HG03521 (cell line): ENCODE data around the gene STK39.

Experiments
- ATAC-seq: cut with Tn5 transposase; IDR thresholded peaks from one replicate; pipeline ENCODE4 v1.9.1; 2021; ENCODE audit warnings: mild to moderate bottlenecking, moderate library complexity; ENCODE audit not compliant: unreplicated experiment

STK39 gene

GRCh38 chr2:168024459-168024858, 222.9 kb downstream of the STK39 start:
- ATAC-seq, result no peak

DNA sequence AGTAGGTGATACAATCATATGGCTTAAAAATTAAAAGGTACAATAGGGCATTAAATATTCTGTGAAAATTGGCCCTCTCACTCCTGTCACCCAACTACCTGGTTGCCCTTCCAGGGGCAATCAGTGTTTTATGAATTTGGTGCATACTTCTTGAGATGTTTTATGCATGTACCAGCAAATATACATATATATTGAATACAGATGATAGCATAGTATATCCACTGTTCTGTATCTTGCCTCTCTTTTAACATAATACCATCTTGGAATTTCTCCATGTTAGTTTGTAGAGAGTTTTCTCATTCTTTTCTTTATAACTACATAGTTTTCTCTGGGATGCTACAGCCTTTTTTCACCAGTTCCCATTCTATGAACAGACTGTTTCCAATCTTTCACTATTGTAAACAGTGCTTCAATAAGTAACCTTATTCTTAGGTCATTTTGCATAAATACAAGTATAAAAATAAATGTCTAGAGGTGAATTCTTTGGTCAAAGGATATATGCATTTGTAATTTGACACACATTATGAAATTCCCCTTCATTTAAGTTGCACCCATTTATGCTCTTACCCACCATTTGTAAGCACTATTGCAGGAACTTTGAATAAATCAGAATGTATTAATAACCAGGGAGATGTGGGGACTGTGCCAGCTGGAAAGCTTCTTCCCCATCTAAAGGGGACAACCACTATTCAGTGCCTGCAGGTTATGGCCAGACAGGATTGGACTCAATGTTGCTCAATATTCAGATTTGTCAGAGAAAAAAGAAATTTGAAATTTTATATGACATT, 225.4 kb downstream of the STK39 start:
- no peak for ATAC-seq

DNA sequence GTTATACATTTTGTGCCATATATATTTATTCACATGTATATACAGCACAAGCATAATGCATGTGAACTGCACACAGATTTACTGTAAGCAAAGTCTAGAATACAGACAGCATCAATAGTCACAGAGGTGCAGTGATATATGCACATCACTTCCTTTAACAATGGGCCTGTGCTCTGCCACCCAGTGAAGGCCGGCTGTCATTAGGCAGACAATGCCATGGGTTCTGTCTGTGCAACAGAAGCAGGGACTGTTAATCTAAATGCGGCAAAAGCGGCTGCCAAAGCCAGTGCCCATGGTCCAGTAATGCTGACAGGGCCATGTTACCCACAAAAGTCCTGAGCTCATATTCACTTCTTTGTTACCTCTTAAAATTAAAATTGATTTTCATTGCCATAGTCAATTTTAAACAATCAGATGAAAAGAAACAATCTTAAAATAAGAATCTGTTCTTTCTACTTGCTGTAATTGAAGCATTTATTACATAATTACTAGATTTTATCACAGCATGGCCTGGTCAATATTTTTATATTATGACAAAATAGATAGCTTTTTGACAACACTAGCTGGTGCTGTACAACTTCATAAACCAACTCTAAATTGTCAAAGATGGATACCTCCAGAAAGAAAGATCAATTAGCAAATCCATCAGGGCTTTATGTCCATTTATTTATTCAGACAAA, 232.0 kb downstream of the STK39 start:
- ATAC-seq, result no peak

DNA sequence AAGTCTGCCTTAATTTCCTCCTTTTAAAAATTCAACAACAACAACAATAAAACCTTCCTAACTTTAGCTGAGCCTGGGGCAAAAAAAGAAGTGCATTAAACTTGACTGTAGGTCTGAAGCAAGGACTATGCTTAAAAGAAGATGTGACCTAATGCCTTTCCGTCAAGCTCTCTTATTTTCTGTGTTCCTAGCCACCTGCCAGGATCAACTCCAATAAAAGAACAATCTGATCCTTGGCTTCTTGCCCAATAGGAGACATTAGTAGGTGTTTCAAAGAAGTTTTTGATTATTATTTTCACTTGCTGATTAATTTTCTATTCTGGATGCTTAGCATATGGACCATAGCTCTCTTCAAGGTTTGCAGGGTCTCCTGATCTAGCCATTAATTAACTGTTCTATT, 237.5 kb downstream of the STK39 start:
- no peak for ATAC-seq

GRCh38 chr2:168008646-168009195, 238.7 kb downstream of the STK39 start:
- ATAC-seq, result no peak

- ATAC-seq, result no peak
Observed at GRCh38 chr2:168006498-168006897, 240.9 kb downstream of the STK39 start.

DNA sequence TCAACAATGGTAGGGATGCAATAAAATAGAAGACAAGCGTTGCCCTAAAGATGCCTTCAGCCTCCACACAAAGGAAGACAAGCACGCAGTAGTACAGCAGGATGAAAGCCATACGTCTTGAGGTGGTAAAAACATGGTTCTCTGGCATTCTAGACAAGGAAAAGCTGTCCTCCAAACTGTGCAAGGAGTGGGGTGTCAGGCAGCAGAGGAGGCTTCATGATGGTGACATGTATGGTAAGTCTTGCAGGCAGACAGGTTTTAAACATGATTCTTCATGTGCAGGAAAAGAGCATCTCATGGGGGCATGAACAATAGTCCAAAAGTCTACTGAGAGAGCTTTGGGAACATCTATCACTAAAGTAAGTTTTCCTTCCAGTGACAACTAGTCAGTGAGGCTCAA, 241.8 kb downstream of the STK39 start:
- no peak for ATAC-seq

GRCh38 chr2:168003876-168004275, 243.5 kb downstream of the STK39 start:
- ATAC-seq, result no peak

DNA sequence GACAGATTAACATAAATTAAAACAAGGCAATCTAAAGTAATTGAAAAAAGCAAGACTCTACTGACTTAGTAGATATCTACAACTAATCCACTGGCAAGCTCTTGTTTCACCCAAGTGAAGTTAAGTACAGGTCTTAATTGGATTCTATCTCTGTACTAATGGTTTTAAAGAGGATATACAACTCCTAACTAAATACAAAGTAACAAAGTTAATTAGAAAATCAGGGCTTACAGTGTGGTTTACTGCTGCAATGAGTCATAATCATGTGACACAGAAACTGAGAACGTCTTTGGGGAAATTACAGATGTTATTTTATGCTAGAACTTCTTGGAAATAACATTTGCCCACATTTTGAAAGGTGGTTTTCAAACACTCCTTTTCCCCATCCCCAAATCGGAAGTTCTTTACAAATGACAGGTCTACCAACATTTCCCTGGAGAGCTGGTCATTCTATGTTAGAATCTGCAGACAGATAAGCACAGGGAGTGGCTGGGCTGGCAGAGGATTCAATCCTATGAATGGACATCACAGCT, 245.3 kb downstream of the STK39 start:
- ATAC-seq, result no peak

DNA sequence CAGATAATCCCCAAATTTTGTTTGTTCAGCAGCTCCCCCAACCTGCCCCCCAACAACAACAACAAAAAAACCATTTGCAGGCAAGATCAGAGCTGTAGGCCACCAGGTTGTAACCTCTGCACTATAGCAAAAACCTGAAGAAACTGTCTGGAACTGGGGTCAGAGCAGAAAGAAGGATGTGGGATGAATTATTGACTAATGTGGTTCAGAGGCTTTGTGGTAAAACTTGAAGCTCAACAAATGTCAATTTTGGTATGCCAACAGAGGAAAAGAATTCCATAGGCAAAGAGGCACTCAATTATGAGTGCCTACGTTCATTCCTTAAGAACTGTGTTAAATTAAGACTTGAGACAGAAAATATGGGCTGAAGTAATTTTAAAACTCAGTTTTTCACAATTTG, 255.1 kb downstream of the STK39 start:
- ATAC-seq, result no peak

GRCh38 chr2:167990062-167990461, 257.3 kb downstream of the STK39 start:
- ATAC-seq, result no peak

GRCh38 chr2:167988296-167988695, 259.1 kb downstream of the STK39 start:
- ATAC-seq, result no peak

DNA sequence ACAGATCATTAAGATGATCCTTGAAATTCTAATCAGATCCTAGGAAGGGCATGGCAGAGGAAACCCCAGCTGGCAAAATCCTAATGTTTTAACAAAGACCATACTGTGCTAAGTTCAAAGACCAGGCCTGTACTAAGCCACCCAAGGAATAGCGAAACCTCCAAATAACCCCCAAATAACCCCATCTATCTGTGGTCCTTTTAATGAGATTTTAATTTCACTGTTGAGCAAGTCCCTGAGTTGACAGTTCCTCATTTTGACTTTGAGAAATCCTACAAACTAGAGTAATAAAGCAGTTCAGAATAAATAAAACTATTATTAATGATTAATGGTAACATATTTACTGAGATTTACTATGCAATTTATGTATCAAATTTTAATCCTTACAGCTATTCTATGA, 259.8 kb downstream of the STK39 start:
- no peak for ATAC-seq

DNA sequence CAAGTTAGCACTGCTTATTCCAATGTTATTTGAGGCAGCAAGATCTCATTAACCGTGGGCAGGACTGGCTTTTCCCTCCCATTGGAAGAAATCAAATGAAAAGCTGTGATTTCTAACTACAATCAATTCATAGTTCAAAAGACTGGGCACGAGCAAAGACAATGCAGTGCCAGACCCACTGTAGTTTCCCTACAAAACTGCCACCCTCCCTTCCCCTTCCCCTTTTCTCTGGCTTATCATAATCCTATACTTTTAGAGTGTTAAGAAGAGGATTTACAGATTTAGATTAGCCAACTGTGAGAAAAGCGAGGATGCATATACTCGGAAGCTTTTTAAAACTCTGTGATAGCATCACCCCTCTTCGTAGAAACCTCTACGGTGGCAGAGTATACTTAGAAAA, 260.4 kb downstream of the STK39 start:
- ATAC-seq, result no peak

- ATAC-seq, result no peak
Observed at GRCh38 chr2:167986223-167986622, 261.2 kb downstream of the STK39 start.

GRCh38 chr2:167981945-167982344, 265.4 kb downstream of the STK39 start:
- ATAC-seq, result no peak

- no peak for ATAC-seq
Observed at GRCh38 chr2:167980439-167980838, 267.0 kb downstream of the STK39 start.

GRCh38 chr2:167972746-167973145, 274.6 kb downstream of the STK39 start:
- no peak for ATAC-seq

GRCh38 chr2:167972020-167972419, 275.4 kb downstream of the STK39 start:
- no peak for ATAC-seq

DNA sequence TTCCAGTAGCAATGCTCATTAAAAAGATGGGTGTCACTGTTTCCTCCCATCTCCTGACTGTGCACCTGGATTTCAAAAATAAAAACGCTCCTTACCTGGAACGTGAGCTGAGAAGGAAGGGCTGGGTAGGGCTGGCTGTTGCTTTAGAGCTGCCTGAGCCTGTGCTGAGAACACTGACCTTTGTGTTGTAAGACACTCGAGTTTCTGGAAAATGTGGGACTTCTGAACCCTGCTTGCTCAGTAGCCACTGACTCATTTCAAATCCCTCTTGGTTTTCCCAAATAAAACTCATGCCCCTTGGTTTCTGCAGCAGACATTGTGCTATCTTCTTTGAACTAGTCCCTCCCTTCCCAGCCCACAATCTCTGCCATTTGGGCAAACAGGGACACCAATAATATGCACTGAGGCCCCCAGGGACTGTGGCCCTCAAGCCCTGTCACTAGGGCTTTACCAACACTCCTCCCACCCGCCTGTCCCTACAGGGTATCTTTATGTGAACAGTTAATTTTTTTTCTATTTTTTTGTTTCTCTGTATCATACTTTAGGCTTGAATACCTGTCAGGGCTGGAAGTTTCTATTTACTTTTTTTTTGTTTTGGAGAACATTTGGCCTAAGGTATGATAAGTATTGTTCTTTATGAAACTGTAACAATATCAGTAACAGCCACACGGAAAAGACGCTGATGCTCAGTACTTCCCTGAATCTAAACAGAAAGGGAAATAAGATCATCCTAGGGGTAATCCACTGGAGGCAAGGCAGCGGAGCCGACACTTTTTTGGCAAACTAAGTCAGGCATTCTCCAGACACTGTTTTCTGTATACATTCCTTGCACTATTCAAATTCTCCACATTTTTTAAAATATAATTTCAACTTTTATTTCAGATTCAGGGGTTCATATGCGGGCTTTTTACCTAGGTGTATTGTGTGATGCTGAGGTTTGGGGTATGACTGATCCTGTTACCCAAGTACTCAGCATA, 280.2 kb downstream of the STK39 start:
- no peak for ATAC-seq
